Limb (tissue), 2 donors: ENCODE measurements around the gene SMIM41.

Experiments
- DNase-seq, 2 donors: peaks; one replicate each; pipeline ENCODE4 v3.0.0-alpha.2; 2016; ENCODE audit errors: extremely low spot score in 2 of 2

Gene SMIM41

DNA sequence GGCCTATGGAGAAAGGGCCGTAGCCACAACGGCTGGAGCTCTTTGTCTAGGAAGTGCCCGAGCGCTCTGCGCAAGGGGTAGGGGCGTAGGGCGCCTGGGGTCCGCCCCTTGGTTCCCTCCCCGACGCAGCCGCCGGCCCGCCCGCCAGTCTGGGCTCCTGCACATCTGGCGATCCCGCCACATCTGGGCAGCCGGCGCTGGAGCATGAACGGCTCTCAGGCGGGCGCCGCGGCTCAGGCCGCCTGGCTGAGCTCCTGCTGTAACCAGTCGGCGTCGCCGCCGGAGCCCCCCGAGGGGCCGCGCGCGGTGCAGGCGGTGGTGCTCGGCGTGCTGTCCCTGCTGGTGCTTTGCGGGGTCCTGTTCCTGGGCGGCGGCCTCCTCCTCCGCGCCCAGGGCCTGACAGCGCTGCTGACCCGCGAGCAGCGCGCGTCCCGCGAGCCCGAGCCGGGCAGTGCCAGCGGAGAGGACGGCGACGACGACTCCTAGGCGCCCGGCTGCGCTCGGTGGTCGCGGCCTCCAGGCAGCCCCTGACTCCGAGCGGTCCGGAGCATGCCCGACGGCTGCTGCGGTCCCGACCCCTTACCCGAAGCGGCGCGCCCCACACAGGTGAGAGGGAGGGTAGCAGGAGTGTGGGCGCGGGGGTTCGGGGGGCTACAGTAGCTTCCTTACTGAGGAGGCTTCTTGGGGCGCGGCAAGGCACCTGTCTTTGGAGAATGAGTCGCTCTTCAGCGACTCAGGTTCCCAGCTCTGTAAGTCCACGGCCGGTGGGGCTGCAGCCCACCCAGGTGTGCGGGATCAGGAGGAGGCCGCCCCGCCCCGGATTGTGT lies at the start of gene SMIM41:
TSS of gene SMIM41 (plus strand) at position 129 of the 827 bp plus-strand sequence. CDS start at position 205, 76 bp downstream.
- DNase-seq: peak in 1 of 2 donors; percentile 64

GRCh38 chr12:52032446-52032803 lies 47.1 kb upstream of the SMIM41 start:
- peak in 1 of 2 donors; percentile 71 for DNase-seq

DNA sequence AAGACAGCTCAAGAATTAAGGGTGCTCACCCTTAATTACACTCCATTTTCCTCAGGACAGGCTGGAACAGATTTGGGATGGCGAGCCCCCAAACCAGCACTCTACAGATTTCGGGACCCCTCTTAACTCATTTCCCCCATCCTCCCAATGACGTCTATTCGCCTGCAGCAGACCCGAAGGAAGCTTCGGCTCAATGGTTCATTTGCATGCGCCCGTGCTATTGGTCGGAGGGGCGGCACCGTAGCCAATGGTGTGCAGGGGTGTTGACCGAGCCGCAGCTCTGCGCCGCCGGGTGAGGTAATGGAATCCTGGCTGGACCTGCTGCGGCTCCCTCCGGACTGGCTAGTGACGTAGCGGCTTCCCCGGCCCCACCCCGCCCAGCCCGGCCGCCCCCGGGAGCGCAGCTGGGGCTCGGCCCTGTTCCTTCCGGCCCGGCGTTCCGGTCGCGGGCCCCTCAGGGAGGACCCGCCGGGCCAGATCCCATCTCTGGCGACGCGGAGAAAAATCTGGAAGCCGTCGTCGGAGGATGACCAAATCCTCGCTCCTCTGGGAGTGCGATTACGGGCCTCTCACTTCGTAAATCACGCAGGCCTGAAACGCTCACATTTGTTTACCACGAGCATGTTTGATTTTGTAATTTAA lies 46.6 kb upstream of the SMIM41 start:
- peak; percentile 97 to 98 for DNase-seq

- no peak for DNase-seq
Observed at GRCh38 chr12:52033446-52034140, 45.9 kb upstream of the SMIM41 start.

- no peak for DNase-seq
Observed at GRCh38 chr12:52035190-52035589, 44.3 kb upstream of the SMIM41 start.

DNA sequence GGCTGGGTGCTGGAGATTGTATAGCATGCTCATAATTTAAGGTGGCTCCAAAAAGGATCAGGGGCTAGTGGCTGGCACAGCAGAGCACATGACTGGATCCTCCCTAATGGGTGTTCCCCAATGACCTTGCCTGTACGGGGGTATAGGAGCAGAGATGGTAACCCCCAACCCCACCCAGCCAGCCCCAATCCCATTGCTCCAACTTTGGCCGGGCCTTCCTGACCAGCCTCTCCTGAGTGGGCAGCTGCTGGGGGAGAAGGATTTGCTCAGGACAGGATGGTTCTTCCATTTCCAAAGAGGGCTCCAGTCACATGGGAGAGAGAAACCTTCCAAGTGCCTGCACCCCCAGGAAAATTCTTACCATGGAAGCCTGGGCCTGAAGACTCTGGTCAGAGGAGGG lies 43.6 kb upstream of the SMIM41 start:
- DNase-seq: no peak

- peak; percentile 87 to 91 for DNase-seq
Observed at GRCh38 chr12:52036587-52037171, 42.8 kb upstream of the SMIM41 start.

- peak in 1 of 2 donors; percentile 82 for DNase-seq
Observed at GRCh38 chr12:52037248-52037861, 42.1 kb upstream of the SMIM41 start.

DNA sequence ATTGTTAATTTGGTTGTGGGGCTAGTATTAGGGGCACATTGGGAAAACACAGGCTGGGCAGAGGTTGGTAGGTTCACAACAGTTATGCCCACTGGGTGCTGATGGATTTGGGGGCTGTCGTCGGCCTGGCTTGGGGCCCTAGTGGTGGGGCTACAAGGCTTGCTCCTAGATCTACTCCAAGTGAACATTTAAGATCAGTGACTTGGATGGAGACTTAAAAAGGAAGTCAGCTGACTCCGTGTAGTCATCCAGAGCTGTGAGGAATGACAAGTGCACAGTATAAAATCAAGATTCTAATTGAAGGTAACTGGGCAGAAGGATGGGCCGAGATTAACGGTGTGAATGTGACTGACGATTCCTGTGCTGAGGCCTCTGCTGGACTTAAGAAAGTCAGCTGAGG lies 41.1 kb upstream of the SMIM41 start:
- DNase-seq: no peak

GRCh38 chr12:52041035-52041434 lies 38.5 kb upstream of the SMIM41 start:
- DNase-seq: no peak

- DNase-seq: no peak
Observed at GRCh38 chr12:52041695-52042123, 37.8 kb upstream of the SMIM41 start.

DNA sequence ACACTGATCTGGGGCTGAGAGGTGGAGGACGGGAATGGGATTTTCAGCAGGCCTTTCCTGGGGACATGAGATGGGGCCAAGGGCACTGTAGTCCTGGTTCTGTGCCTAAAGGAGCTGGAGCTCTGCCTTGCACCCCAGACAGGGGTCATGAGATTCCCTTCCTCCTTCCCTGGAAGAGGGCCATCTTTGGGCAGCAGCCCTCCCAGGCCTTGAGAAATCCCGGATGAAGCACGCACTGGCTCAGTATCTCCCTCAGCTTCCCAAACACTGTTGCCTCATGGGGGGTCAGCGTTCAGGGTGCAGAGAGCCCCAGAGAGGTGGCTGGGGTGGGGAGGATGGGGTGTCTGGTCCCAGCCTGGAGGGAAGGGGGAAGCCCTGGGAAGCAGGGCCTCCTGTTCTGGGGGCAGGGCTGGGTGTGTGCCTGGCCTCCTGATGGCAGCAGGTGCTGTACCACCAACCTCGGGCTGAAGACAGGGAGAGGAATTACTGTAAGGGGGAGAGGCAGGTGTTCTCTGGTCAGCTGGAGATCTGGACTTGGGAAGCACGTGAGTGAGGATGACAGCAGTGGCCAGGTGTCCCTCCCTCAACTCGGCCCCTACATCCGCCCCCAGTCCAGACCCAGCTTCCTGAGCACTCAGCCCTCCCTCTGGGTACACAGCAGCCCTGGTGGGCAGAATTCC lies 36.7 kb upstream of the SMIM41 start:
- DNase-seq: no peak

DNA sequence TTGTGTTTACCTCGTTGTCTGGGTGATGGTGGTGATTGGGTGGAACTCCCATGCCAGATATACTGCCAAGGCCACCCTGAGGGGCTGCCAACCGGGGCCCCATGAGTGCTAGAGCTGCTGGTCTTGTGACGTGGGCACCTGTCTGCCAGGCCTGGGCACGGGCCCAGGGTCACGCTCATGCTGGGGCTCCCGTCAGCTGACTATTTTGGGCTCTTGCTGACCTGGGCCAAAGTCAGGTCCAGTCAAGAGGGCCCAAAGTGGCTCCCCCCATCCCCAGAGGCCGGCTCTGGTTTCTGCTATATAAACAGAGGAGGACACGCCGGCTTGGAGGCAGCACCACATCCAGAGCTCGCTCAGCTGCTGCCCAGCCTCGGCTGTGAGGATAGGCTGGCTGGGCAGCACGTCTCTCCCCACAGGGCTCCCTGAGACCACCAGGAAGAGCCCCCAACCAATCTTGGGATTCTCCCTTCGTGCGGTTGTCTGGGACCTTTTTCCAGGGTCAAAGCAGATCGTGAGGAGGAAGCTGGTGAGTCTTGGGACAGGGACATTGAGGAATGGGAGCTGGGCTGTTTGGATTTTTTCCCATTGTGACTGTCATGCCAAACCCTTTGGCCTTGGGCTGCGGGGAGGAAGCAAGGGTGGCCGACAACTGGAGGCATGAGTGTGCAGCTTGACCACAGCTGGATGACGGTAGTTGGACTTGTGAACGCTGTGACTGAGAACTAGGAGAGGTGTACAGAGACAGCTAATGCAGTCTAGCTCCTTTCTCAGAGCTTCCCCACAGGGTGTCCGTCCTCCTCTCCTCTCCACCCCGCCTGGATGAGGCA lies 35.9 kb upstream of the SMIM41 start:
- DNase-seq: peak in 1 of 2 donors; percentile 32

- peak; percentile 48 to 58 for DNase-seq
Observed at GRCh38 chr12:52044292-52044983, 35.1 kb upstream of the SMIM41 start.

DNA sequence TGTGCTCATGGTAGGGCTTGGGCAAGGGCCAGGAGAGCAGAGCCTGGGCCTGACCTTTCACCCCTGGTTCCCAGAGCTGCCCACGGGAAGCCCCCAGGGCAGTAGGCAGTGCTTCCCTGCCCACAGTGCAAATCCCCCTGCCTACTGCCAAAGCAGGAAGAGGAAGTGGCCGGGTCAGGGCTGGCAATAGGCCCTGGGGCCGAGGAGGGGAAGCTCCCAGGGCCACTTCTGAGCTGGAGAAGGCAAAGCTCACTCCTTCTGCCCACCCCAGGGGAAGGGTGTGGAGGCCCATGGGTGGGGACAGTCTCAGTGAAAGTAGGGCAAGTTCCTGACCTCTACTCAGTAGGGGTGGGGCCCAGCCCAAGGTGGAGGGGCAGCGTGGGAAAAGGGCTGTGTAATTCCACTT lies 33.7 kb upstream of the SMIM41 start:
- peak in 1 of 2 donors; percentile 52 for DNase-seq

GRCh38 chr12:52046859-52047258 lies 32.6 kb upstream of the SMIM41 start:
- no peak for DNase-seq

DNA sequence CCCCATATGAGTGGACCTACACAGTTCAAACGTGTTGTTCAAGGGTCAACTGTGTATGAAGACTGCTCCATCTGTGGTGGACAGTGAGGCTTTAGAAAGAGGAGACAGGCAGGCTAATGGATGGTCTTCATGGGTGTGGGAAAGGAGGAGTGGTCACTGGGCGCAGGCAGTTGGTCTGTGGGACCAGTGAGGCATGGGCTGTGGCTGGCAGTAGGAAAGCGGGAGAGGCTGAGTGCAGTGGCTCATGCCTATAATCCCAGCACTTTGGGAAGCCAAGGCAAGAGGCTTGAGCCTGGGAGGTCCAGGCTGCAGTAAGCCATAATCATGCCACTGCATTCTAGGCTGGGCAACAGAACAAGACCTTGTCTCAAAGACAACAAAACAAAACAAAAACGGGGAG lies 30.2 kb upstream of the SMIM41 start:
- no peak for DNase-seq

DNA sequence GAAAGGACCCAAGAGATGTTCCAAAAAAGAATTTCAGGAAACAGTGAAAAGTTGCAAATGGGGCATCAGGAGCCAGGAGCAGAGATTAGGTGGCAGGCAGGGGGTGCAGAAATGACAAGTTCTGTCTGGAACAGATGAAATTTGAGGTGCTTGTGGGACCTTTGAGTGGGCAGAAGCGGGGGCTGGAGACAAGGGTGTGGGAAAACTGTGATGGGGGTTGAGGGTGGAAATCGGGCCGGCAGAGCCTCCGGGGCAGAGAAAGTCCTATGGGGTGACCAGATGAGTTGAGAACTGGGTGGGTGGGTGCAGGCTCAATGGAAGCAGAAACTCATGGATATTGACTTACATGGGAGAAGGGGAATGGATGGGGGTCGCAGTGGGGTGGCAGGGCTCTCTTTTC lies 29.8 kb upstream of the SMIM41 start:
- no peak for DNase-seq

GRCh38 chr12:52050116-52050757 lies 29.3 kb upstream of the SMIM41 start:
- DNase-seq: peak in 1 of 2 donors; percentile 44
